HG02759 (cell line): Measurements from ENCODE around the gene FAM180A.

Experiments
- ATAC-seq: cut with Tn5 transposase; IDR thresholded peaks from one replicate; pipeline ENCODE4 v1.9.1; 2021; ENCODE audit warnings: mild to moderate bottlenecking, moderate library complexity; ENCODE audit not compliant: unreplicated experiment

FAM180A gene

GRCh38 chr7:135771961-135772638, 23.5 kb upstream of the FAM180A start:
- no peak for ATAC-seq

DNA sequence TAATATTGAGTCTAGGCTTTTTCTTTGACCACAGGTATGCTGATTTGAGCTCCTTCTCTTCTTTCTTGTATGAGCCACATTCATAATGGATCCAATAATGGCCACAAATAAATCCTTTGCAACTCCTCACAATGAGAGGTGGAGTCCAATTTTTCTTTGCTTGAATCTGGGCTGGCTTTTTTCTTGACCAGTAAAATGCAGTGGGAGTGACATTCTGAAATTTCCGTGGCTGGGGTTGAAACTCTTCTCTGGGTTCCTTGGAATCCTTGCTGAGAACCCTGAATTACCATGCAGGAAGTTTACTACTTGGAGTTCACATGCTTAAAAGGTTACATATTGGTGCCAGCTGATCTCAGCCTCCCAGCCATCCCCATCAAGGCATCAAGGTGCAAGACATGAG, 22.4 kb upstream of the FAM180A start:
- ATAC-seq: no peak

- no peak for ATAC-seq
These were observed 21.6 kb upstream of the FAM180A start for GRCh38 chr7:135770139-135770710.

DNA sequence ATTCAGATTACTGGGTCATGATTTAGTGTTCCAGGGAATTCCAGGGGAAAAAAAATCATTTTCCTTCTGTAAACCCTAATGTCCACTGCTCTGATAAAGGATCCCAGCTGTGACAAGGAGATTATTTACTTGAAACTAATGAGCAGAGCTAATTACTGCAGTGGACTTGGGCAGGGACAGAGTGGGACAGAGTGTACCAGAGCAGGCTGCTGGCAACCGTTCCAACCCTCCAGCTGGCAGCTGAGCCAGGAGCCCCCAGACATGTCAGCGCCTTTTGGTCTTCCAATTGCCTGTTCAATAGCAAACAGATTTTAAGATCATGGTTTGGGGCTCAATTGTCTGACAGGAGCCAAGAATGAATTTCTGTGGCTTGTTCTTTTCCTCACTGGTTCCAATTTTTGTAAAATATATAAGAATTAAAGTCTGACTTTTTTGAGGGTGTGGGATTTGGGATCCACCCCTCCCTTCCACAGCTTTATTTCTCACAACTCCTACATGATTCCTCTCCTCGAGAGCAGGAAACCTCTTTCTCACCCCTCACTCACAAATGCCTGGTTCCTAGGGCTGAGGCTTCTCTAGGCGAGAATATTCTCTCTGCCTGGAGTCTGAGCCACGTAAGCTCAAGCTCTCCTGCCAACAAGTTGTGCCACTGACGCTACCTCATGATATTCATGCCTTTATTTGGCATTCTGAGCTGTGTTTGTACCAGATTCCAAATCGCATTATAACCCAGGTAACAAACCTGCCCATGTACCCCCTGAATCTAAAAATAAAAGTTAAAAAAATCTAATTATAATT, 20.6 kb upstream of the FAM180A start:
- no peak for ATAC-seq

- no peak for ATAC-seq
These were observed 19.9 kb upstream of the FAM180A start for GRCh38 chr7:135768467-135768866.

DNA sequence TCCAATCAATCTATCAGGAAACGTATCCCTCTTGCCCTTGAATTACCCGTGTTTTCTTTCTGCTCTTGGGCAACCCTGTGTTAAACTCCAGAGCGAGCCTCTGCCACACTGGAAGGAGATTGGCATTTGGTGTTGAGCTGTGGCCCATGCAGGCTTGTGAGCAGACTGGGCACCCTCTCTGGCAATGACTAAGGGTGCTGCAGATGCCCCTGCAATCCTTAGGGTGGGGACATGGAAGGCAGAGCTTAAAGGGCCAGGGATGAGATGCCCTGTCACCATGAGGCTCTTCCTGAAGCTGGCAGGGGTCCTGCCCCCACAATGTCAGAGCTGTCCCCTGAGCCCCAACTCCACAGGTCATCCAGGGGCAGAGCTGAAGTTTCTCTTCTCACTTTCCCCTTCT, 19.5 kb upstream of the FAM180A start:
- no peak for ATAC-seq

DNA sequence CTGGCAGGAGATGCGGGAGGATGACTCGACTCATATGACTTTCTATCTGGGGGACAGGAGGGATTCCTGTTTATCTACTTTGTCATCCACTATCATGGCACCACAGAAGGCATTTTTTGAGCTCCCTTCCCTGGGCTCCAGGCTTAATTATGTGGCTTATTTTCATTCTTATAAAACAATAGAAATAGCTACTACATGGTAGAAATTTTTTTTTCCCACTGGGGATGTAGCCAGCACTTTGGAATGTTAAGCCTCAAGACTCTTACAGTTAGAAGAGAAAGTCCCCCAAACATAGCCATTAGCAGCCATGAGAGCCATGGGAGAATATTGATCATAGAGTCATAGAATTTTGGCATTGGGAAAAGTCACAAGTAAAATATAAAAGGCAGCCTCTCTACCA, 14.6 kb upstream of the FAM180A start:
- ATAC-seq: no peak

DNA sequence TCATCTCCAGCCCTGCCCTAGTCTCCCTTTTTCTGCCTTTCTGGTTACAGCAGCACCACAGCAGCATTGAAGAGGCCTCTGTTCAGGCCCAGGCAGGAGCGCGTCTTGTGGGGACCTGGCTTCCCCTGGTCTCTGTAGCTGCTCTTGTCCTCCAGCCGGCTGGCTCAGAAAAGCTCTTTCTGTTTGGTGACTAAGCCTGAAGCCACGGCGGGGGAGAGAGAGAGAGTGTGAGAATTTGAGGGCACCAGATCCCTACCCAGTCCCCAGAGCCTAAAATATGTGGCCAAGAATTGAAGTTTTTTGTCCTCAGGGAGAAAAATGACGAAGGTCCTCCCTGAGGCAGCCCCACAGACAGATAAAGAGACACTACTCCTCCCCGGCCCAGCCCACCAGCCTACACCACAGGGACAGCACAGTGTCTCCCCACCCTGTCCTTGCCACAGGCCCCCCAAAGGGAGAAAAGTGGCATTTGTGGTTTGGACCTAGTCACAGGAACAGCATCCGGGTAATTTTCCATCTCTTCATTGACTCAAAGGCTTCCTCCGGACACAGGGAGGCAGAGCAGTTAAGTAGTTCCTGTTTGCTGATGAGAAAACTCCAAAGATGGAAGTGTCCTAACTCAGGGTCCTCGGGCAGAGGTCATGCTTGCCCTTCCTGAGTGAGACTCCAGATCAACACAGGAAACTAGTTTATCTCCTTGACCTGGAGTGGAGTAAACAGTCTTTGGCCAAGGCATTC, 13.3 kb upstream of the FAM180A start:
- no peak for ATAC-seq

GRCh38 chr7:135759532-135759931, 10.9 kb upstream of the FAM180A start:
- ATAC-seq: no peak

DNA sequence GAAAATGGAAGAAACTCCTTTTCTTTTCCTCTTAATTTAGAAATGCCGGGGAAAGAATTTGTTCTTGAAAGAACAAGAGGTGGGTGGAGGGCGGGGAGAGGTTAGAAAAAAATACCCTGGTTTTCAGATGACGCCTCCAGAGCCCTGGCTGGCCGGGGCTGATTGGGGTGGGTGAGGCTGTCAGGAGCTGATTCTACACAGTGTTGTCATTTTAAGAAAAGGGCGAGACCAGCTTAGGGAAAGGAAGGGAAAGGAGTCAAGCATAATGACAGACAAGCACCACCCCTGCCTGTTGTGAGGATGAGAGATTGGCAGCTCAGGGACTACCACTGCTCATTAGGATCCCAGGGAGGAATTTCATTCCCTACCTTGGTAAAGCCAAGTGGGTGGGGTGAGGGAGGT, 9.9 kb upstream of the FAM180A start:
- ATAC-seq: no peak

GRCh38 chr7:135757719-135758411, 9.3 kb upstream of the FAM180A start:
- no peak for ATAC-seq

DNA sequence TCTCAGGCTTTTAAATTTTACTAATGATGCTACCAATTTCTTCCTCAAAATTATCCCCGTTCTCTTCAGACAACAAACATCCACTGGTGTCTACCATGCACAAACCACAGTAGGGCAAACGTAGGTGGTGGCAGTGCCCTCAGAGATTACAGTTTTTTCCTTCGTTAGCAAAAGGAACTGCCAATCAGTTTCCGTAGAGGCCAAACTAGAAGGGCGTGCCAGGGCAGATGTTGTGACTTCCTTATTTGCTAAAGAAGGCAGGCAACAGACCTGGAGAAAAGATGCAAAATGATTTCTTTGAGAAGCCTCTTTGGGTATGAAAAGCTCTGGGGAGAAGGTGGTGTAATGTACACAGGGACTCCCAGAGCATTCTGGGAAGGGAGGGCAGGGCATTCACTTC, 7.6 kb upstream of the FAM180A start:
- ATAC-seq: no peak

GRCh38 chr7:135755351-135755753, 6.7 kb upstream of the FAM180A start:
- ATAC-seq: no peak

GRCh38 chr7:135753616-135754413, 5.2 kb upstream of the FAM180A start:
- ATAC-seq: no peak

- ATAC-seq: no peak
These were observed 1.2 kb downstream of the FAM180A start for GRCh38 chr7:135747366-135747765.

GRCh38 chr7:135745703-135746312, 2.8 kb downstream of the FAM180A start:
- ATAC-seq: no peak

GRCh38 chr7:135744938-135745702, 3.5 kb downstream of the FAM180A start:
- ATAC-seq: no peak

GRCh38 chr7:135743907-135744731, 4.5 kb downstream of the FAM180A start:
- ATAC-seq: no peak
